Common myeloid progenitor, CD34-positive (primary cell): ENCODE data around the gene GCAT.

Experiments used
- CTCF ChIA-PET: fragments of 350-600 bp; sonication (Branson Sonifier 250); formaldehyde crosslinking; loops from one replicate; lab custom pipeline; 2021; ENCODE audit warnings: antibody characterized with exemption; lab: Charles Lee
- POLR2A ChIA-PET: fragments of 350-600 bp; sonication (Branson Sonifier 250); formaldehyde crosslinking; loops from one replicate; lab custom pipeline; 2021; ENCODE audit warnings: antibody characterized with exemption; lab: Charles Lee
- DNase-seq, 3 donors: peaks; one replicate each; pipeline versions ENCODE4 v3.0.0 to v3.0.0-alpha.2; 2013
- H3K27ac ChIP-seq, 2 experiments: 1 replicate in 1 of 2; 2 replicates in 1 of 2; pipeline ENCODE4 v1.7.0; 2013; ENCODE audit warnings: inconsistent platforms in 2 of 2, low read length in 2 of 2, mild to moderate bottlenecking in 2 of 2, low read depth in 1 of 2, moderate library complexity in 1 of 2; ENCODE audit not compliant: severe bottlenecking in 2 of 2, insufficient read depth in 1 of 2, poor library complexity in 1 of 2
- H3K27me3 ChIP-seq, 5 experiments: replicated peaks in 2 of 5; 1 replicate in 3 of 5; 2 replicates in 2 of 5; pipeline versions ENCODE4 v1.6.1 to v1.7.0; 2013; ENCODE audit warnings: low read length in 4 of 5, mild to moderate bottlenecking in 2 of 5, moderate library complexity in 2 of 5, inconsistent platforms in 1 of 5; ENCODE audit not compliant: insufficient read depth in 5 of 5, control insufficient read depth in 4 of 5
- H3K36me3 ChIP-seq, 4 experiments: 1 replicate in 2 of 4; 2 replicates in 2 of 4; pipeline versions ENCODE4 v1.6.1 to v1.7.0; 2013; ENCODE audit warnings: low read length in 3 of 4, control low read depth in 1 of 4, mild to moderate bottlenecking in 1 of 4; ENCODE audit not compliant: control insufficient read depth in 4 of 4, insufficient read depth in 4 of 4
- H3K4me1 ChIP-seq, 4 experiments: 1 replicate in 3 of 4; 2 replicates in 1 of 4; pipeline versions ENCODE4 v1.6.1 to v1.7.1; 2013; ENCODE audit warnings: low read length in 3 of 4, mild to moderate bottlenecking in 3 of 4, control low read depth in 1 of 4, inconsistent platforms in 1 of 4, moderate library complexity in 1 of 4; ENCODE audit not compliant: control insufficient read depth in 4 of 4, insufficient read depth in 4 of 4; ENCODE audit errors: control extremely low read depth in 1 of 4
- H3K4me3 ChIP-seq, 7 experiments: 1 replicate in 4 of 7; 2 replicates in 3 of 7; pipeline versions ENCODE4 v1.5.1 to v1.7.0; 2013; ENCODE audit warnings: mild to moderate bottlenecking in 7 of 7, low read length in 6 of 7, moderate library complexity in 6 of 7, inconsistent platforms in 2 of 7, low read depth in 2 of 7, control low read depth in 1 of 7; ENCODE audit not compliant: insufficient read depth in 4 of 7, control insufficient read depth in 1 of 7; ENCODE audit errors: extremely low read depth in 1 of 7
- H3K9me3 ChIP-seq, 5 experiments: 1 replicate in 4 of 5; 2 replicates in 1 of 5; pipeline versions ENCODE4 v1.6.1 to v1.7.1; 2013; ENCODE audit warnings: low read length in 4 of 5, mild to moderate bottlenecking in 2 of 5, inconsistent platforms in 1 of 5, low read depth in 1 of 5, moderate library complexity in 1 of 5; ENCODE audit not compliant: control insufficient read depth in 4 of 5, insufficient read depth in 2 of 5; ENCODE audit errors: control extremely low read depth in 1 of 5
- WGBS: methylation state at CpG from one replicate; pipeline ENCODE4 v1.1.5; 2013; ENCODE audit not compliant: insufficient coverage; 5-methylcytosine and 5-hydroxymethylcytosine counted together

Gene GCAT

GRCh38 chr22:37849089-37849751 is 41.5 kb downstream of the GCAT start, which contains the start of gene EIF3L:
Gene EIF3L, plus strand, starts transcription at chr22:37849419. Its CDS starts 31 bp downstream, at chr22:37849450.
- ChIA-PET CTCF (interaction anchor here (1.0 to 5.4 kb wide), 3 partner anchors 10 to 13 kb away, joined by 3 to 26 read pairs (median 4); no protein-coding TSS in a partner anchor), POLR2A (no interaction called here)
- H3K27me3 ChIP-seq = no peaks in the 10 kb centered on the region
- under 1% methylated on average over 36 of the region's 49 CpGs for WGBS
- H3K27ac ChIP-seq = peak within 1 kb of the TSS; percentile 86 to 94
- peaks cover 0 to 20% (median 16%) of the 10 kb centered on the region in 4 experiments for H3K4me1 ChIP-seq
- H3K9me3 ChIP-seq = no peaks in the 10 kb centered on the region
- peak within 1 kb of the TSS; percentile 82 to 95 (median 89) for H3K4me3 ChIP-seq
- DNase-seq = peak; percentile 82 to 83 (median 82)
- H3K36me3 ChIP-seq = peaks cover 10 to 38% (median 22%) of the 10 kb centered on the region in 4 experiments

GRCh38 chr22:37850801-37851200 is 43.1 kb downstream of the GCAT start:
- POLR2A ChIA-PET = no interaction called here
- CTCF ChIA-PET = interaction anchor here (1.1 to 5.4 kb wide), 2 partner anchors 12 to 14 kb away, joined by 3 to 26 read pairs; no protein-coding TSS in a partner anchor
- no peak overlapping the region for H3K4me3 ChIP-seq

GRCh38 chr22:37852418-37852817 is 44.7 kb downstream of the GCAT start:
- H3K27ac ChIP-seq = no peak overlapping the region
- DNase-seq = no peak
- WGBS = 96% methylated on average over 4 of the region's 5 CpGs
- no peaks in the 10 kb centered on the region for H3K27me3 ChIP-seq
- CTCF ChIA-PET = interaction anchor here (3.2 to 5.4 kb wide), 2 partner anchors 10 to 35 kb away, joined by 15 to 26 read pairs; no protein-coding TSS in a partner anchor
- no peaks in the 10 kb centered on the region for H3K9me3 ChIP-seq
- peaks cover 0 to 20% (median 16%) of the 10 kb centered on the region in 4 experiments for H3K4me1 ChIP-seq
- no peak overlapping the region for H3K4me3 ChIP-seq
- POLR2A ChIA-PET = no interaction called here
- peaks cover 18 to 62% (median 39%) of the 10 kb centered on the region in 4 experiments for H3K36me3 ChIP-seq

More at GRCh38 chr22:37850801-37851200, 43.1 kb downstream of the GCAT start:
- no peaks in the 10 kb centered on the region for H3K9me3 ChIP-seq
- H3K27me3 ChIP-seq = no peaks in the 10 kb centered on the region
- peaks cover 0 to 20% (median 16%) of the 10 kb centered on the region in 4 experiments for H3K4me1 ChIP-seq
- H3K27ac ChIP-seq = peak overlapping the region in 1 of 2 experiments; percentile 94
- no peak for DNase-seq
- WGBS = no CpG with 5 or more reads among the region's 4 CpGs
- peaks cover 17 to 53% (median 34%) of the 10 kb centered on the region in 4 experiments for H3K36me3 ChIP-seq

- ChIA-PET CTCF (interaction anchor here (1.3 to 2.3 kb wide), 5 partner anchors 8 to 46 kb away, joined by 3 to 17 read pairs (median 4); no protein-coding TSS in a partner anchor), POLR2A (no interaction called here)
- WGBS = 93% methylated on average over 2 of the region's 2 CpGs
- no peaks in the 10 kb centered on the region for H3K9me3 ChIP-seq
- H3K27ac ChIP-seq = peak overlapping the region in 1 of 2 experiments; percentile 14
- H3K4me1 ChIP-seq = peaks cover 0 to 9% (median 6%) of the 10 kb centered on the region in 4 experiments
- DNase-seq = no peak
- H3K27me3 ChIP-seq = no peaks in the 10 kb centered on the region
- no peak overlapping the region for H3K4me3 ChIP-seq
- peaks cover 22 to 81% (median 49%) of the 10 kb centered on the region in 4 experiments for H3K36me3 ChIP-seq
These were observed 47.2 kb downstream of the GCAT start for GRCh38 chr22:37854946-37855345.

- Histone ChIP-seq H3K27ac (peak overlapping the region in 1 of 2 experiments; percentile 14), H3K9me3 (no peaks in the 10 kb centered on the region), H3K4me1 (peaks cover 0 to 4% (median under 1%) of the 10 kb centered on the region in 4 experiments), H3K27me3 (no peaks in the 10 kb centered on the region), H3K4me3 (no peak overlapping the region), H3K36me3 (peaks cover 22 to 83% (median 51%) of the 10 kb centered on the region in 4 experiments)
- POLR2A ChIA-PET = no interaction called here
- CTCF ChIA-PET = interaction anchor here (1.1 to 2.3 kb wide), 6 partner anchors 8 to 47 kb away, joined by 3 to 17 read pairs (median 4); no protein-coding TSS in a partner anchor
- 100% methylated on average over 1 of the region's 2 CpGs for WGBS
- no peak for DNase-seq
These were observed 47.7 kb downstream of the GCAT start for GRCh38 chr22:37855462-37855861.

- 100% methylated on average over 2 of the region's 7 CpGs for WGBS
- CTCF ChIA-PET = interaction anchor here (0.6 to 9.5 kb wide), 6 partner anchors 10 to 45 kb away, joined by 3 to 142 read pairs (median 16); partner anchors contain the start of genes ANKRD54, EIF3L, GALR3 and MICALL1
- peak overlapping the region in 1 of 2 experiments; percentile 14 for H3K27ac ChIP-seq
These were observed 53.2 kb downstream of the GCAT start for GRCh38 chr22:37860796-37861421.

More at GRCh38 chr22:37860796-37861421, 53.2 kb downstream of the GCAT start:
- H3K4me3 ChIP-seq = no peak overlapping the region
- no peaks in the 10 kb centered on the region for H3K27me3 ChIP-seq
- no peaks in the 10 kb centered on the region for H3K4me1 ChIP-seq
- DNase-seq = no peak
- H3K9me3 ChIP-seq = no peaks in the 10 kb centered on the region
- peaks cover 13 to 81% (median 60%) of the 10 kb centered on the region in 4 experiments for H3K36me3 ChIP-seq
- POLR2A ChIA-PET = no interaction called here
